K562 (cell line): ENCODE data around the gene ABHD5. TPM values are rescaled to one million over a fixed set of nuclear protein-coding genes. Genes with fewer than 3 reads are reported as not detected.

Source experiments
- ARID1B ChIP-seq: fragments of 450-650 bp; IDR thresholded peaks from 2 replicates; pipeline ENCODE4 v1.6.1; 2016; ENCODE audit warnings: antibody characterized with exemption, mild to moderate bottlenecking, inconsistent platforms
- CEBPB ChIP-seq: fragments of 450-650 bp; IDR thresholded peaks from 2 replicates; pipeline ENCODE4 v1.6.1; 2016; ENCODE audit warnings: missing genetic modification characterization, missing compliant biosample characterization
- CEBPZ ChIP-seq: fragments of 150-350 bp; IDR thresholded peaks from 2 replicates; pipeline ENCODE4 v1.6.1; 2014; ENCODE audit warnings: low read depth, mild to moderate bottlenecking, low read length, borderline replicate concordance
- DPF2 ChIP-seq: fragments of 450-650 bp; IDR thresholded peaks from 2 replicates; pipeline ENCODE4 v1.6.1; 2016
- IRF9 ChIP-seq: fragments of 450-650 bp; IDR thresholded peaks from 2 replicates; pipeline ENCODE4 v1.6.1; 2016; ENCODE audit warnings: missing biosample characterization, missing genetic modification characterization
- PML ChIP-seq: IDR thresholded peaks from 2 replicates; pipeline ENCODE4 v1.6.1; 2012; ENCODE audit warnings: low read length, inconsistent platforms
- RBFOX2 ChIP-seq: fragments of 200-400 bp; formaldehyde crosslinking; IDR thresholded peaks from 2 replicates; pipeline ENCODE4 v1.6.1; 2017; ENCODE audit warnings: low read depth, mild to moderate bottlenecking, low read length, moderate library complexity
- SMARCA4 ChIP-seq: fragments of 450-650 bp; IDR thresholded peaks from 2 replicates; pipeline ENCODE4 v1.6.1; 2016
- SOX6 ChIP-seq: fragments of 450-650 bp; IDR thresholded peaks from 2 replicates; pipeline ENCODE4 v1.6.1; 2014; ENCODE audit warnings: mild to moderate bottlenecking
- STAT5A ChIP-seq: IDR thresholded peaks from 2 replicates; pipeline ENCODE4 v1.6.1; 2012; ENCODE audit warnings: low read length, inconsistent platforms, borderline replicate concordance
- USF1 ChIP-seq: sonication (generic); formaldehyde crosslinking; IDR thresholded peaks from 2 replicates; pipeline ENCODE4 v1.9.0; 2022; ENCODE audit warnings: mild to moderate bottlenecking, missing genetic modification reagents
- ZNF263 ChIP-seq: sonication (generic); formaldehyde crosslinking; IDR thresholded peaks from 2 replicates; pipeline ENCODE4 v1.8.0; 2022; ENCODE audit warnings: mild to moderate bottlenecking, missing genetic modification reagents, borderline replicate concordance
- ZNF76 ChIP-seq: fragments of 250-450 bp; sonication (Bioruptor Pico); IDR thresholded peaks from 2 replicates; pipeline ENCODE4 v1.4.0; 2020; ENCODE audit warnings: mild to moderate bottlenecking, moderate library complexity, borderline replicate concordance
- polyA plus RNA-seq, 8 experiments: library from polyadenylated mRNA; depleted of rRNA in 4 of 8; stranded (reverse) in 5 of 8; unstranded in 3 of 8; fragments of >200 nt; fragmentation: Nextera tagmentation in 2 of 8; fragmentation: Illumina TruSeq in 1 of 8; extraction: Ambion mirVana in 2 of 8; extraction: Trizol in 1 of 8; gene quantifications; 2 replicates each; pipeline versions ENCODE4 v1.2.1 to v1.2.3, GENCODE V29; 2011 to 2014; ENCODE audit warnings: inconsistent platforms in 1 of 8, missing spikeins in 1 of 8
- total RNA-seq, 7 experiments: library from RNA; depleted of rRNA in 6 of 7; stranded (reverse); fragments of >200 nt in 6 of 7; fragmentation: Illumina TruSeq in 2 of 7; extraction: Trizol in 2 of 7; gene quantifications; 2 replicates each; pipeline versions ENCODE4 v1.2.1 to v1.2.3, GENCODE V29; 2011 to 2021; ENCODE audit warnings: low replicate concordance in 1 of 7

The ABHD5 gene
- total and polyA plus RNA-seq, 9 of the 15 experiments (the other 6 are each of a cell fraction or from before 2014, with no cell fraction given) = 27.8 to 61.7 (median 39.9) TPM

- TF ChIP-seq RBFOX2 (0 out of 2 replicates have a peak, but pooled peaks have one; percentile 18), SOX6 (peak; percentile 53; the same call in 1 of the 2 replicates), DPF2 (peak; percentile 25; the same call in 1 of the 2 replicates), STAT5A (peak; percentile 42; the same call in 1 of the 2 replicates), SMARCA4 (peak; percentile 25; the same call in 1 of the 2 replicates), PML (peak; percentile 42; the same call in 1 of the 2 replicates), IRF9 (tag) (0 out of 2 replicates have a peak, but pooled peaks have one; percentile 41), ZNF76 (CRISPR knock-in tag) (no peak), ZNF263 (no peak), USF1 (CRISPR knock-in tag) (no peak), ARID1B (peak; percentile 74), CEBPZ (no peak), CEBPB (tag) (peak; percentile 99)
- TF ChIP-seq, all 486 proteins: peak for 19
Observed at GRCh38 chr3:43695443-43695842, 4.7 kb downstream of the ABHD5 start (continued).
